Ascending aorta (tissue), 2 donors: ENCODE data around the gene HP1BP3. TPM values are rescaled to one million over a fixed set of nuclear protein-coding genes. Genes with fewer than 3 reads are reported as not detected.
A peak's percentile ranks its signal among the peaks of the same experiment; 100 is the strongest.

ENCODE experiments used
- DNase-seq, 2 donors: peaks; one replicate each; pipeline ENCODE4 v3.0.0-alpha.2; 2019; ENCODE audit warnings: low spot score in 2 of 2
- H3K27ac ChIP-seq, 2 donors: fragments of 200-600 bp; sonication (generic); one replicate each; pipeline ENCODE4 v1.5.1; 2016 to 2017; ENCODE audit warnings: mild to moderate bottlenecking in 1 of 2
- H3K27me3 ChIP-seq: fragments of 200-600 bp; sonication (generic); one replicate; pipeline ENCODE4 v1.5.1; 2017
- H3K36me3 ChIP-seq, 2 donors: fragments of 200-600 bp; sonication (generic); one replicate each; pipeline ENCODE4 v1.5.1; 2016
- H3K4me1 ChIP-seq, 2 donors: fragments of 200-600 bp; sonication (generic); one replicate each; pipeline ENCODE4 v1.5.1; 2016 to 2017; ENCODE audit warnings: mild to moderate bottlenecking in 1 of 2
- H3K4me3 ChIP-seq, 2 donors: fragments of 200-600 bp; sonication (generic); one replicate each; pipeline ENCODE4 v1.5.1; 2016 to 2017; ENCODE audit warnings: mild to moderate bottlenecking in 1 of 2
- H3K9me3 ChIP-seq, 2 donors: fragments of 200-600 bp; sonication (generic); one replicate each; pipeline ENCODE4 v1.5.1; 2016
- intact Hi-C: fragments of 100-400 bp; cut with DNase I; formaldehyde crosslinking; loops from one replicate; pipeline ENCODE4 v1.15.1; 2023
- total RNA-seq: library from RNA; depleted of rRNA; stranded (reverse); fragments of >200 nt; gene quantifications from one replicate; pipeline ENCODE4 v1.1.0, GENCODE V29; 2016
- TF ChIP-seq, protein P1 (sequence below), 3 experiments: fragments of 200-600 bp in 2 of 3; fragments of 450-650 bp in 1 of 3; sonication (generic) in 2 of 3; IDR thresholded peaks; one replicate each; pipeline ENCODE4 v1.5.1; 2016 to 2019; ENCODE audit warnings: antibody characterized with exemption in 3 of 3, mild to moderate bottlenecking in 1 of 3, moderate library complexity in 1 of 3

Gene HP1BP3
- total RNA-seq, 1 donor from 2014 or later: 109 TPM

DNA sequence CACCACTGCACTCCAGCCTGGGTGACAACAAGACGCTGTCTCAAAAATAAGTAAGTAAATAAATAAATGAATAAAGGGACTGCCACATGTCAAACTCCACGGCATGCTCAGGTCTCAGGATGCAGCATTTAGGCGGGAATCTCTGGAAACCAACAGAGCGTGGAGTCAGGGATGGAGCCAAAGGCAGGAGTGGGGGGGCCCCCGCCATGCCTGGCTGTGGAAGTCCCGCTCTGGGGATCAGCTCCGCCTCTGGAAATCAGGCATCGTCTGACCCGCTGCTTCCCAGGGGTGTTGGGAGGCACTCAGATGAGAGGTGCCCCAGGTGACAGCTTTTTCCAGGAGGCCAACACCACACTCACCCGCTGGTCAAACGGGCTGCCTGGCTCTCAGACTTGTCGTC is 89.5 kb downstream of the HP1BP3 start:
- intact Hi-C loops: loop anchor here (5.0 to 10.0 kb wide), 2 partner anchors 90 to 297 kb away; partner anchors contain the start of gene HP1BP3
- H3K27ac ChIP-seq: peak overlapping the region in 1 of 2 donors; percentile 74
- TF ChIP-seq, protein P1, sequence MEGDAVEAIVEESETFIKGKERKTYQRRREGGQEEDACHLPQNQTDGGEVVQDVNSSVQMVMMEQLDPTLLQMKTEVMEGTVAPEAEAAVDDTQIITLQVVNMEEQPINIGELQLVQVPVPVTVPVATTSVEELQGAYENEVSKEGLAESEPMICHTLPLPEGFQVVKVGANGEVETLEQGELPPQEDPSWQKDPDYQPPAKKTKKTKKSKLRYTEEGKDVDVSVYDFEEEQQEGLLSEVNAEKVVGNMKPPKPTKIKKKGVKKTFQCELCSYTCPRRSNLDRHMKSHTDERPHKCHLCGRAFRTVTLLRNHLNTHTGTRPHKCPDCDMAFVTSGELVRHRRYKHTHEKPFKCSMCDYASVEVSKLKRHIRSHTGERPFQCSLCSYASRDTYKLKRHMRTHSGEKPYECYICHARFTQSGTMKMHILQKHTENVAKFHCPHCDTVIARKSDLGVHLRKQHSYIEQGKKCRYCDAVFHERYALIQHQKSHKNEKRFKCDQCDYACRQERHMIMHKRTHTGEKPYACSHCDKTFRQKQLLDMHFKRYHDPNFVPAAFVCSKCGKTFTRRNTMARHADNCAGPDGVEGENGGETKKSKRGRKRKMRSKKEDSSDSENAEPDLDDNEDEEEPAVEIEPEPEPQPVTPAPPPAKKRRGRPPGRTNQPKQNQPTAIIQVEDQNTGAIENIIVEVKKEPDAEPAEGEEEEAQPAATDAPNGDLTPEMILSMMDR (IDR thresholded peaks at IDR 0.05): no peak
- no peaks in the 10 kb centered on the region for H3K36me3 ChIP-seq
- H3K4me1 ChIP-seq: peaks cover 0 to 2% of the 10 kb centered on the region in 2 donors
- no peaks in the 10 kb centered on the region for H3K9me3 ChIP-seq
- DNase-seq: no peak
- H3K27me3 ChIP-seq: no peaks in the 10 kb centered on the region
- H3K4me3 ChIP-seq: peak overlapping the region in 1 of 2 donors; percentile 67

DNA sequence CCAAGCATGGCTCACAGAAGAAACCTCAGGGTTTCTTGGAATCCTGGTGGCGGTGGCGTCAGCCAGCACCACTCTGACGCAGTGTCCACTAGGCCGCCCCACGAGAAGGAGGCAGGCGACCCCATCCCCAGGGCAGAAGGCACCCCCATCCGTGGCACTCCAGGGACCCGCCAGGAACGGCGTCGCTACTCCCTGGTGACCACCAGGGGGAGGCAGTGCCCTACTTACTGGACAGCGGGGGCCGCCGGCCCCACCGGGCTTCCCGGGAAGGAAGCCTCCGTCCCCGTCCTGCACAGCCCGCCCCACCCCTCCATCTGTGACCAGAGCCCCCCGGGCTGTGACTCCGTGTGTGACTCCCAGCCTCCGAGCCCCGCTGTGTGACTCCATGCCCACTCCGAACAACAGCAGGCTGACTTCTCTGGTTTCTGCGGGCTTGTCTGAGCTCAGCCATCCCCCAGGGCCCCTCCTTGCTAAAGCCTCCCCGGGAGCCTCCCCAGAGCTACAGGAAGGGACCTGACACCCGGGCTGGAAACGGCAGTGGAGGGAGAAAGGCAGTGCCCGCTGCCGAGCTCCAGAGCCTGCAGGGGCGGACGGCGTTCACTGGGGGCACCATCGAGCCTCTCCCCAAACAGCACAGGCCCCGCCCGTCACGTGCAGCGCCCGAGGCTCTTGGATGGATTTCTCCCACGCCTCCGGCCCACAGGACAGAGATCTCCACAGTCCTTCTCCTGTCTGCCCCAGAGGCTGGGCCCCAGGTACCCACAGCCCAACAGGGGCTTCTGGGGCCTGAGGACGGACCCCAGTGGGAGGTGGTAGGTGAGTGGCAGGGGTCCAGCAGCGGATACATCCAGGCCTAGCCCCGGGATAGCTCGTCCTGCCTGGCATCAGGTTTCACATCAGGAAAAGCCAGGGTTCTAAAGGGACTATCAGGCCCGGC is 90.4 kb downstream of the HP1BP3 start:
- intact Hi-C loops: loop anchor here (1.0 to 10.0 kb wide), 4 partner anchors 37 to 499 kb away; partner anchors contain the start of gene HP1BP3
- H3K4me3 ChIP-seq: peak overlapping the region; percentile 67 to 76
- no peaks in the 10 kb centered on the region for H3K36me3 ChIP-seq
- no peaks in the 10 kb centered on the region for H3K9me3 ChIP-seq
- no peaks in the 10 kb centered on the region for H3K27me3 ChIP-seq
- peak; percentile 46 to 91 for DNase-seq
- TF ChIP-seq, protein P1 (IDR thresholded peaks at IDR 0.05): peak; percentile 75 to 91 (median 78)
- H3K4me1 ChIP-seq: peaks cover 0 to 2% of the 10 kb centered on the region in 2 donors
- H3K27ac ChIP-seq: peak overlapping the region; percentile 74 to 84

DNA sequence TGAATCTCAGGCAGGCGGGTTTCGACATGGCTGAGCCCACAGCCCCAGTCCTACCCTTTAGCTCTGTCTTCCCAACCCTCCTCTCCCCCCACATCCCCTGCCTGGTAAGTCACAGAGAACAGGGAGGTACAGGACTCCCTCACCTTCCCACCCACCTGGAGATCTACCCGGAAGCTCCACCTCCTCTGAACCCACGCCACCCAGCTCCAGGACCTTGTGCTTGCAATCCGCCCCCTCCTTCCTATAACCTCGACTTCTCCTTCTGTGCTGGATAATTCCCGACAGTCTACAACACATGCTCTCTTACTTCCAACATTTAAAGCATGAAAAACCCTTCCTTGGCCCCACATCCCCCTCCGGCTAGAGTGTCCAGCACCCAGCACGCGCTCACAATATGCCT is 91.6 kb downstream of the HP1BP3 start:
- TF ChIP-seq, protein P1 (IDR thresholded peaks at IDR 0.05): no peak
- no peaks in the 10 kb centered on the region for H3K36me3 ChIP-seq
- intact Hi-C loops: loop anchor here (5.0 to 10.0 kb wide), 2 partner anchors 92 to 299 kb away; partner anchors contain the start of gene HP1BP3
- H3K27me3 ChIP-seq: no peaks in the 10 kb centered on the region
- no peak overlapping the region for H3K4me3 ChIP-seq
- DNase-seq: no peak
- no peak overlapping the region for H3K27ac ChIP-seq
- H3K4me1 ChIP-seq: peaks cover 0 to 2% of the 10 kb centered on the region in 2 donors
- no peaks in the 10 kb centered on the region for H3K9me3 ChIP-seq

DNA sequence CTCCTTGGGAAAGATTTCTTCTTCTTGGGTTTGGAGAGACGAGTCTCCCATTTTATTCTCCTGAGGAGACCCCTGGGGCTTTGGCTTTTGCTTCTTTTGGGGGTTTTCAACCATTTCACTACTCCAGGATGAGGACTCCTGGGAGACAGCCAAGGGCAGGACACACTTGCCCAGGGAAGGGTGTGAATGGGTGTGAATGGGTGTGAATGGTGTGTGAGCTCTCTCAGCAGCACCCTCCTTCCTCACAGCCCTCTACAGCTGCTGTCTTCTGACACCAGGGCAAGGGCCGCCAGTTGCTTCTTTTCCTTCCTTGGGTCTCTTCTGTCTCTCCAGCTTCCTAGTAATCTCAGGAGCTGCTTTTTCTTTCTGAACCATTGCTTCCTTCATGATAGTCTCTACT is 93.5 kb downstream of the HP1BP3 start:
- Histone ChIP-seq H3K9me3 (no peaks in the 10 kb centered on the region), H3K36me3 (no peaks in the 10 kb centered on the region), H3K27me3 (no peaks in the 10 kb centered on the region), H3K27ac (no peak overlapping the region), H3K4me3 (no peak overlapping the region), H3K4me1 (peaks cover 0 to 2% of the 10 kb centered on the region in 2 donors)
- no peak for DNase-seq
- TF ChIP-seq, protein P1 (IDR thresholded peaks at IDR 0.05): no peak
- intact Hi-C loops: loop anchor here (10.0 kb wide), 1 partner anchor 301 kb away; no protein-coding TSS in a partner anchor

Other genes starting within 250 kb of the HP1BP3 start
- gene FAM43B, start 234.7 kb downstream of the HP1BP3 start, total RNA-seq: 0.75 TPM
- gene CDA, start 198.2 kb downstream of the HP1BP3 start, total RNA-seq: 10.1 TPM
- gene PINK1, start 153.8 kb downstream of the HP1BP3 start, total RNA-seq: 113 TPM
- 142 TPM for gene DDOST, start 125.9 kb downstream of the HP1BP3 start, total RNA-seq
- 18.5 TPM for gene KIF17, start 69.3 kb downstream of the HP1BP3 start, total RNA-seq
- not detected for gene SH2D5, start 54.6 kb downstream of the HP1BP3 start, total RNA-seq